RWPE1 (cell line): Measurements from ENCODE around the gene CDC73.

Experiments
- CTCF ChIA-PET: fragments of 350-600 bp; sonication (Branson Sonifier 250); formaldehyde crosslinking; extraction: SDS; loops from one replicate; lab custom pipeline; 2021; lab: Yijun Ruan, JAX
- POLR2A ChIA-PET: fragments of 400-600 bp; formaldehyde crosslinking; extraction: SDS; loops from one replicate; lab custom pipeline; 2020; ENCODE audit warnings: antibody characterized with exemption; ENCODE audit not compliant: low non-redundant PET; lab: Yijun Ruan, JAX
- DNase-seq: peaks from one replicate; pipeline ENCODE4 v3.0.0; 2012; ENCODE audit warnings: low spot score
- H3K27ac ChIP-seq: fragments of 450-650 bp; 2 replicates; pipeline ENCODE4 v1.5.1; 2017
- TF ChIP-seq, protein P1 (sequence below): fragments of 450-650 bp; conservative IDR thresholded peaks from 2 replicates; pipeline ENCODE4 v1.5.1; 2017; ENCODE audit warnings: low read depth, mild to moderate bottlenecking

Gene CDC73

DNA sequence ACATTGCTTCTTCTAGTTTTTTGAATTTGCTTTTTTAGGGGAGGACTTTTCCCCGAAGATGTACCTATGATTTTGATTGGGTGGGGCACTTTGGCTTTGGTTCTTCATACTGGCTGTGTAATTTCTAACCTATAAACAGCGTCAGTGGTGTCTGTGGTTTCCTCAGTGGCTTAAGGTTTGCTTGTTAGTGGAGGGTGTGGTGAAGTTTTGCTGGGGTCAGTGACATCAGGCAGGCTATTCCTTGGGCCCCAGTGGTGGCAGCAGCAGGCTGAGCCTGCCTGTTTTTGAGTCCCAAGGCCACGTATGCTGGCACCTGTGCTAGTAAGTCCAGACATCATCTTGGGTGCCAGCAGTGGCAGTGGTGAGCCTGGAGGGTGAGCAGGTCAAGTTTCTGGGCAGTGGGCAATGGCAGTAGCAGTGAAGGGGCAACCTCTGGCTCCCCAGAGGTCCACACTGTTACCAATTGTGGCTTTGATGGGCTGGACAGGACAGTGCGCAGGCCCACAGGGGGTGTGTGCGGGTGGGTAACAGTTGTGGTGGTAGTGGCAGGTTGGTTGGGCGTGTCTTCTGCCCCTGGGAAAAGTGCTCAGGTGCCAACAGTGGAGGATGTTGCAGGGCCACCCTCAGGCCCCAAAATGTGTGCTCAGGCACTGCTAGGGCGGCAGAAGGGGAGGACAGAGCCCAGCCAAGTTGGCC lies 119.4 kb downstream of the CDC73 start:
- no peak overlapping the region for H3K27ac ChIP-seq
- ChIA-PET POLR2A (no interaction called here), CTCF (no interaction called here)
- DNase-seq: no peak
- TF ChIP-seq, protein P1, sequence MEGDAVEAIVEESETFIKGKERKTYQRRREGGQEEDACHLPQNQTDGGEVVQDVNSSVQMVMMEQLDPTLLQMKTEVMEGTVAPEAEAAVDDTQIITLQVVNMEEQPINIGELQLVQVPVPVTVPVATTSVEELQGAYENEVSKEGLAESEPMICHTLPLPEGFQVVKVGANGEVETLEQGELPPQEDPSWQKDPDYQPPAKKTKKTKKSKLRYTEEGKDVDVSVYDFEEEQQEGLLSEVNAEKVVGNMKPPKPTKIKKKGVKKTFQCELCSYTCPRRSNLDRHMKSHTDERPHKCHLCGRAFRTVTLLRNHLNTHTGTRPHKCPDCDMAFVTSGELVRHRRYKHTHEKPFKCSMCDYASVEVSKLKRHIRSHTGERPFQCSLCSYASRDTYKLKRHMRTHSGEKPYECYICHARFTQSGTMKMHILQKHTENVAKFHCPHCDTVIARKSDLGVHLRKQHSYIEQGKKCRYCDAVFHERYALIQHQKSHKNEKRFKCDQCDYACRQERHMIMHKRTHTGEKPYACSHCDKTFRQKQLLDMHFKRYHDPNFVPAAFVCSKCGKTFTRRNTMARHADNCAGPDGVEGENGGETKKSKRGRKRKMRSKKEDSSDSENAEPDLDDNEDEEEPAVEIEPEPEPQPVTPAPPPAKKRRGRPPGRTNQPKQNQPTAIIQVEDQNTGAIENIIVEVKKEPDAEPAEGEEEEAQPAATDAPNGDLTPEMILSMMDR: no peak

DNA sequence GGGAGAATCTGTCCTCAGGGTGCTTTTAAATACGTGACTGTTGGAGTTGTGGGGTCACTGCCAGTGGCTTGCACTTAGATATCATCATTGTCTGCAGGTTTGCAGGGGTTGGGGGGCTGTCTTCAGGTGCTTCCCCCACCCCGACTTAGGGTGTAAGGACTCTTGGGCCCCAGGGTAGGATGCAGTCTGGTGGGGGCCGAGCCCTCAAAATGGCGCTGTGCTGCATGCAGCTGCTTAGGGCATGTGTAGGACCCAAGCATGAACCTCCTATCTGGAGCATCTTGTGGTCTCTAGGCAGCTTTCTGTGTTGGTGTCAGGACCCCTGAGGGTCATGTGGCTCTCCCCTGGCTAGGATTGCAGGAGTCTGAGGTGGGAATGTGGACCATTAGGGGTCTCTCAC lies 120.2 kb downstream of the CDC73 start:
- ChIA-PET CTCF (no interaction called here), POLR2A (no interaction called here)
- DNase-seq: no peak
- TF ChIP-seq, protein P1: no peak
- H3K27ac ChIP-seq: no peak overlapping the region

DNA sequence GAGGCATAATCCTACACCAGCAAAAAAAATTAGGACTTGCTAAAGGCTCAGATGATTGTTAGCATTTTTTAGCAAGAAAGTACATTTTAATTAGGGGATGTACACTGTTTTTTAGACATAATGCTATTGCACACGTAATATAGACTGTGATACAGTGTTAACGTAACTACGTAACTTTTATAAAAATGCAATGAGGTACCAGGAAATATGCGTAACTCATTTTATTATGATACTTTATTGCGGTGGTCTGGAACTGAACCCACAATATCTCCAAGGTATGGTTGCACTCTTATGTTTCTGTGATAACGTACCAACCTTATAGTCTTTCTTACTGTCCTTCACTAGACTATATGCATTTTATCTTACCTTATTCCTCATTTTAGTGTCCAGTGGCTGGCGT lies 127.4 kb downstream of the CDC73 start:
- TF ChIP-seq, protein P1: no peak
- POLR2A ChIA-PET: no interaction called here

DNA sequence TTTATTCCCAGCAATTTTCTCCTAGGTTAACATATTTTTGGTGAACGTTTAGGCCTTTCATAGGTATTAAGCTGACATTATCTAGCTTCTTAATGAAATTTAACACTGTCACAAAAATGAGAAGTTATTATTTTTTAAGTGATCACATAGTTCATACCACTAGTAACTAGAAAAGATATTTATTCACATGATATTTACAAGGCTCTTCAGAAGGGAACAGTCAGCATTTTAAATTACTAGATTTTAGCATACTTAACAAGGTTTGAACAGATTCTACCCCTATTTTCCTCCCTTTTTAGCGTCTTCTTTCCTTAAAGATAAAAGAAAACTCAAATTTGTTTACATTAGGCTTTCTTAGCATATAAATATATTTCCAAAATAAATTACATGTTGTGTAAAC lies 130.1 kb downstream of the CDC73 start:
- TF ChIP-seq, protein P1: no peak
- DNase-seq: no peak
- POLR2A ChIA-PET: no interaction called here
- H3K27ac ChIP-seq: no peak overlapping the region
- CTCF ChIA-PET: interaction anchor here (0.6 kb wide), 1 partner anchor 126 kb away, joined by 4 read pairs; no protein-coding TSS in a partner anchor

More for the DNA sequence above, 127.4 kb downstream of the CDC73 start:
- H3K27ac ChIP-seq: no peak overlapping the region
- CTCF ChIA-PET: no interaction called here
- no peak for DNase-seq

DNA sequence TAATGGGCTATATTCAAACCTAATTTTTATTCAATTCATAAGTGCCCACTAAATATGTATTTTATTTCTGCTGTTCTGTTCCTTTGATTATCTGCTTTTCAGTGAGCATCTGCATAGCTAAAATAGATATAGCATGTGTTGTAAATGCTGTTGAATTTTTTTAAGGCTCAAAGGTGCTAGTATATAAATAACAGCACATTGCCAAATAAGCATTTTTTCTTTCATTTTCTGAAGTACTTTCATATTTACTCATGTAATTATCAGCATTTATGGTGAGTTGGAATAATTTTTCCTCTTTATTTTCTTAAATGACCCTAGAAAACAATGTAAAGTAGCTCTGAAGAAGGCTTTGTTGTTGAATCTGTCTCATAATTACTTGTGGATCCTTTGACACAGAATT lies 134.2 kb downstream of the CDC73 start:
- ChIA-PET POLR2A (no interaction called here), CTCF (no interaction called here)
- no peak overlapping the region for H3K27ac ChIP-seq
- no peak for DNase-seq
- TF ChIP-seq, protein P1: no peak

DNA sequence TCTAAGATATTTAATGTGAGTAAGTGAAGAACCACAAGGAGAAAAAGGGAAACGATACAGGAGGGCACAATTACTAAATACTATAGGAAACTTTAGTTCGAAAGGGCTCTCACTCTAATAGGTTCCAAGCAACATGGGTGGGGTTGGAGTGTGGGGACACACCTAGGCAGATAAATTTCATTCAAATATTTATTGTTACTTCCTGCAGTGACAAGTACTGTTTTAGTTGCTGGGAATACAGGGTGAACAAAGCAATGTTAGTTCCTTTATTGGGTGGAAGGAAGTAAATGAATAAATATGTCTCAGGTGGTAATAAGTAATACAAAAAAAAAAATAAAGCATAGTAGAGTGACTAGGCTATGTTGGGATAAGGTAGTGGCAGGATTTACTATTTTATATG lies 137.8 kb downstream of the CDC73 start:
- ChIA-PET CTCF (no interaction called here), POLR2A (no interaction called here)
- TF ChIP-seq, protein P1: no peak
- no peak overlapping the region for H3K27ac ChIP-seq
- no peak for DNase-seq
